Activated CD4-positive, alpha-beta T cell treated with anti-CD3 and anti-CD28 coated beads, Interleukin-2, amount 10 ng/mL, durations not matched to agents 24 days and 14 days (primary cell): ENCODE measurements around the gene GNA12. TPM values are rescaled to one million over a fixed set of nuclear protein-coding genes. Genes with fewer than 3 reads are reported as not detected.

Source experiments
- DNase-seq: peaks from one replicate; pipeline ENCODE4 v3.0.0; 2022
- H3K27ac Mint-ChIP-seq: one replicate; pipeline ENCODE4 v1.8.0; 2022; ENCODE audit warnings: mild to moderate bottlenecking, mixed read lengths
- H3K27me3 Mint-ChIP-seq: one replicate; pipeline ENCODE4 v1.8.0; 2022; ENCODE audit warnings: mixed read lengths
- H3K36me3 Mint-ChIP-seq: one replicate; pipeline ENCODE4 v1.8.0; 2022; ENCODE audit warnings: low read depth, mild to moderate bottlenecking, mixed read lengths
- H3K4me1 Mint-ChIP-seq: one replicate; pipeline ENCODE4 v1.8.0; 2021; ENCODE audit warnings: mixed read lengths
- H3K4me3 Mint-ChIP-seq: one replicate; pipeline ENCODE4 v1.8.0; 2022; ENCODE audit warnings: mild to moderate bottlenecking, moderate library complexity, mixed read lengths
- H3K9me3 Mint-ChIP-seq: one replicate; pipeline ENCODE4 v1.8.0; 2021; ENCODE audit warnings: mixed read lengths
- intact Hi-C: fragments of 100-400 bp; cut with micrococcal nuclease; formaldehyde crosslinking; loops from one replicate; pipeline ENCODE4 v1.15.1; 2023
- total RNA-seq: library from RNA; stranded (reverse); gene quantifications from 2 replicates; pipeline ENCODE4 v1.2.3, GENCODE V29; 2022

The GNA12 gene
- total RNA-seq, 1 donor from 2014 or later = 31.0 TPM

DNA sequence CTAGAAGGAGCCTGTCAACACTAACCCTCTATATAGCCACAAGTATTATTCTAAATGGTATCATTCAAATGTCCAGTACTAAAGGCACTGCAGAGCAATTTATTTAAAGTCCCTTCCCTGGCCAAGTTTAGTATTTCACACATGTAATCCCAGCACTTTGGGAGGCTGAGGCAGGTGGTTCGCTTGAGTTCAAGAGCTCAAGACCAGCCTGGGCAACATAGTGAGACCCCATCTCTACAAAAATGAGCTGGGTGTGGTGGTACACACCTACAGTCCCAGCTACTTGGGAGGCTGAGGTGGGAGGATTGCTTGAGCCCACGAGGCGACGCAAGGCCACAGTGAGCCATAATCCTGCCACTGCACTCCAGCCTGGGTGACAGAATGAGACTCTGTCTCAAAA is 3.6 kb downstream of the GNA12 start:
- peaks cover 36% of the 10 kb centered on the region for H3K36me3 Mint-ChIP-seq
- no peak for DNase-seq
- no peaks in the 10 kb centered on the region for H3K27me3 Mint-ChIP-seq
- no peaks in the 10 kb centered on the region for H3K9me3 Mint-ChIP-seq
- H3K4me1 Mint-ChIP-seq = peaks cover 54% of the 10 kb centered on the region
- H3K4me3 Mint-ChIP-seq = no peak overlapping the region
- intact Hi-C loops = loop anchor here (5.0 kb wide), 2 partner anchors 68 to 123 kb away; no protein-coding TSS in a partner anchor
- no peak overlapping the region for H3K27ac Mint-ChIP-seq

DNA sequence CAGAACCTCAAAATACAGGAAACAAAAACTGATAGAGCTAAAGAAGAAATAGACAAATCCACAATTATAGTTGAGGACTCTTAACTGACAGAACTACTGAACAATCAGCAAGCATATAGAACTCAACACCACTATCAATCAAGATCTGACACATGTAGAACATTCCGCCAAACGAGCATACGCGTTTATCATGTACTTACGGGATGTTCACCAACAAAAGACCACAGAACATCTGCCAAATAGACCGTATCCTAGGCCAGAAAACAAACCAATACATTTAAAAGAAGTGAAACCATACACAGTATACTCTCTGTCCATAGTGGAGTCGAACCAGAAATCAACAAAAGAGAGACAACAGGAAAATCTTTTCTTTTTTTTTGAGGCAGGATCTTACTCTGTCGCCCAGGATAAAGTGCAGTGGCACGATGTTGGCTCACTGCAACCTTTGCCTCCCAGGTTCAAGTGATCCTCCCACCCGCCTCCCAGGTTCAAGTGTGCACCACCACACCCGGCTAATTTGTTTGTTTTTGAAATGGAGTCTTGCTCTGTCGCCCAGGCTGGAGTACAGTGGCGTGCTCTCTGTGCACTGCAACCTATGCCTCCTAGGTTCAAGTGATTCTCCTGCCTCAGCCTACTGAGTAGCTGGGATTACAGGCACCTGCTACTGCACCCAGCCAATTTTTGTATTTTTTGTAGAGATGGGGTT is 5.1 kb downstream of the GNA12 start:
- no peak overlapping the region for H3K4me3 Mint-ChIP-seq
- intact Hi-C loops = no loop called here
- H3K27ac Mint-ChIP-seq = no peak overlapping the region
- peaks cover 45% of the 10 kb centered on the region for H3K4me1 Mint-ChIP-seq
- no peak for DNase-seq
- peaks cover 41% of the 10 kb centered on the region for H3K36me3 Mint-ChIP-seq
- H3K9me3 Mint-ChIP-seq = no peaks in the 10 kb centered on the region
- no peaks in the 10 kb centered on the region for H3K27me3 Mint-ChIP-seq

DNA sequence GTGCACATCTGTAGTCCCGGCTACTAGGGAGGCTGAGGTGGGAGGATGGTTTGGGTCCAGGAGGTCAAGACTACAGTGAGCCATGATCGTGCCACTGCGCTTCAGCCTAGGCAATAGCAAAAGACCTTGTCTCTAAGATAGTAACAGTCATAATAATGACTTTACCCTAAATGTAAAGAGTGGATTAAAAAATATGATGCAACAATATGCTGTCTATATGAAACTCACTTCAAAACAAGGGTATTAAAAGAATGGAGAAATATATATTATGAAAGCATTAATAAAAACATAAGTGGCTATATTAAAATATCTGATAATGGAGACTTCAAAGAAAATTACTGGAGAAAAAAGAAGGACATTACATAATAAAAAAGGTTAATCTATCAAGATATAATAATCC is 5.7 kb downstream of the GNA12 start:
- intact Hi-C loops = no loop called here
- H3K9me3 Mint-ChIP-seq = no peaks in the 10 kb centered on the region
- peaks cover 45% of the 10 kb centered on the region for H3K4me1 Mint-ChIP-seq
- H3K27ac Mint-ChIP-seq = no peak overlapping the region
- H3K36me3 Mint-ChIP-seq = peaks cover 41% of the 10 kb centered on the region
- H3K4me3 Mint-ChIP-seq = no peak overlapping the region
- H3K27me3 Mint-ChIP-seq = no peaks in the 10 kb centered on the region
- DNase-seq = no peak

DNA sequence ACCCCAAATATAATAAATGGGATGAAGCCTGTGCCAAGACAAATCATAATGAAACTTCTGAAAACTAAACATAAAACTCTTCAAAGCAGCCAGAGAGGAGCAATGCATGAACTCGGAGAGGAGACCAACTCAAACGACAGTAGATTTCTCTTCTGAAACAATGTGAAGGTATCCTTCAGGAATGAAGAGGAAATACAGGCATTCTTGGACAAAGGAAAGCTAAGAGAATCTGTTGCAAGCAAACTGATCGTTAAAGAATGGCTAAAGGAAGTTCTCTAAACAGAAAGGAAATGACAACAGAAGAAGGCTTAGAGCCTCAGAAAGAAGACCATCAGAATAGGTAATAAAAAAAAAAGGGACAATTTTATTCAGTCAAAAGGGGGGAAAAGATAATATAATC is 6.6 kb downstream of the GNA12 start:
- Mint-ChIP-seq H3K9me3 (no peaks in the 10 kb centered on the region), H3K4me1 (peaks cover 35% of the 10 kb centered on the region), H3K27me3 (no peaks in the 10 kb centered on the region), H3K4me3 (peak overlapping the region; percentile 36), H3K27ac (no peak overlapping the region), H3K36me3 (peaks cover 38% of the 10 kb centered on the region)
- intact Hi-C loops = no loop called here
- DNase-seq = no peak

DNA sequence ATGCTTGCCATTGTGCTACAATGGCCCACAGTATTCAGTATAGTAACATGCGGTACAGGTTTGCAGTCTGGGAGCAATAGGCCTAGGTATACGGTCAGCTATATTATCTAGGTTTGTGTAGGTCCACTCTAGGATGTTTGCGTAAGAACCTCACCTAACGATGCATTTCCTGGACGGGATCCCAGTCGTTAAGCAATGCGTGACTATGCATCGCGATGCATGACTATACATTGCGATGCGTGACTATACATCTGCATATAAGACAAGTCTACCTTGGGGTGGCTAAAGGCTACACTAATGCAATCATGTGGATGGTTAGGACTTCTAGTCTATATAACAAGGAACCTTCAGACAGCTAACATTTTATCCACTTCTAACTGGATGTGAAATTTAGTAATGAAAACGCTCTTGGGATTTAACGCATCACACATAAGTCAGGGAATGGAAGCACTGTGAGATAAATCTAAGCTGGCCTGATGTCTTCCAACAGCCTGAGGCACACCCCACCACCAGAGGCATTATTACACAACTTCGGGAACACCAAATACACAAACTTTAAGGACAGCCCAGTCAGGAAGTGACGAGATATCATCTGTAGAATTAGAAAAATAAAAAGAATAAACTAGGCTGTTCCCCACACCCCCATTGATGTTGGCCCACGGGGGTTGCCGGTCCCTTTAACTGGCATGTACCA is 9.2 kb downstream of the GNA12 start:
- H3K4me3 Mint-ChIP-seq = no peak overlapping the region
- no peak overlapping the region for H3K27ac Mint-ChIP-seq
- no peaks in the 10 kb centered on the region for H3K9me3 Mint-ChIP-seq
- peaks cover 22% of the 10 kb centered on the region for H3K4me1 Mint-ChIP-seq
- no peak for DNase-seq
- H3K36me3 Mint-ChIP-seq = peaks cover 23% of the 10 kb centered on the region
- intact Hi-C loops = no loop called here
- H3K27me3 Mint-ChIP-seq = no peaks in the 10 kb centered on the region

DNA sequence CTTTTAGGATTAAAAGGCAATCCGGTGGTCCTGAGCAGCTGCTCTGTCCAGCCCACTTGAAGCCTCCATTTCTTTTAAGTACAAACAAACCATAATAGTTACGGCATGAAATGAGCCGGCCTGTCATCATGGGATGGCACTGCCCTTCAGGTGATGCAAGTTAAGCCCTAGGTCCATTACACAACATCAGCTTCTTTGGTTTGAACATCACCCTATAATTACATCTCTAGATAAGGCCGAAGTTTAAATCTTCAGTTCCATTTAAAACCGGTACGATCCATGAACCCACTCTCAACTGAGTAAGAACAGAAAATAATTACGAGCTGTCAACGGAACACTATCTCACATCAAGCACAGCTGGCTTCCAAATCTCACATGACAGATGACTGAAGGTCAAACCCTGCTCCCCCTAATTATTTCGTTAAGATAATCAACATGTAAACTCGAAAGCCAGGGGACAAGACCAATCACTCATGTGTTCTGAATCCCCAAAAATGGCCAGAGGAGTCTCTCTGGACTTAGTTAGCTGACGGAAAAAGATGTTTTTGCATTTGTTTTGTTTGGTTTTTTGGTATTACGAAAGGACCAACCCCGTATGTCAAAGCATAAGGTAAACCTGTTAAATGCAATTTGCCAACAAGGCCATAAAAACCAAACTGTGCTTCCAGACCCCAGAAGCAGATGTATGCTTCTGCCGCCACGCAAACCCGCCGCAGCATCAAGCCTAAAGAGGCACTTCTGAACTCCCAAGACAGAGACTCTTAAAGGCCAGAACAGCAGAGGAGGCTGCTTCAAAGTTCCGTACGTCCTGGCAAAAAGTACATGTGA is 10.8 kb downstream of the GNA12 start:
- Mint-ChIP-seq H3K27me3 (no peaks in the 10 kb centered on the region), H3K4me1 (peaks cover 16% of the 10 kb centered on the region), H3K27ac (no peak overlapping the region), H3K9me3 (no peaks in the 10 kb centered on the region), H3K36me3 (peaks cover 17% of the 10 kb centered on the region), H3K4me3 (no peak overlapping the region)
- no peak for DNase-seq
- intact Hi-C loops = no loop called here

DNA sequence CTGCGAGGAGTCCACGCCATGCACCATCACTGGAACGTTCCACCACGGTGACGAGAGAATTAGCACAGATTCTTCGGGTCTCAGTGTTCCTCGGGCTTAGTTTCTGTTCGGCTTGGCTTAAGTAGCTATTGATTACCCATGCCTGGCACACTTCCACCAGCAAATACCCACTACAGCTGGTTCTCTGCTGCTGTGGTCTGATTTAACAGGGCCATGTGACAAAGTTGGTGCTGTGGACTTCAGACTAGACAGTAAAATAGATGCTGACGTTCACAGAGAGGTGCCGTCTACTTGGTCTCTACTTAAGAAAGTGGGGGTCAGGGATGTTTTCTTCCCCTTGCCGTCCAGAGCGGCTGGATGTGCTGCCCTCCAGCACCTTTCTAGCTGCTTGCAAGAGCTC is 11.6 kb downstream of the GNA12 start:
- H3K36me3 Mint-ChIP-seq = peaks cover 16% of the 10 kb centered on the region
- H3K4me1 Mint-ChIP-seq = peaks cover 10% of the 10 kb centered on the region
- no peak for DNase-seq
- no peak overlapping the region for H3K4me3 Mint-ChIP-seq
- intact Hi-C loops = no loop called here
- no peak overlapping the region for H3K27ac Mint-ChIP-seq
- no peaks in the 10 kb centered on the region for H3K27me3 Mint-ChIP-seq
- no peaks in the 10 kb centered on the region for H3K9me3 Mint-ChIP-seq

DNA sequence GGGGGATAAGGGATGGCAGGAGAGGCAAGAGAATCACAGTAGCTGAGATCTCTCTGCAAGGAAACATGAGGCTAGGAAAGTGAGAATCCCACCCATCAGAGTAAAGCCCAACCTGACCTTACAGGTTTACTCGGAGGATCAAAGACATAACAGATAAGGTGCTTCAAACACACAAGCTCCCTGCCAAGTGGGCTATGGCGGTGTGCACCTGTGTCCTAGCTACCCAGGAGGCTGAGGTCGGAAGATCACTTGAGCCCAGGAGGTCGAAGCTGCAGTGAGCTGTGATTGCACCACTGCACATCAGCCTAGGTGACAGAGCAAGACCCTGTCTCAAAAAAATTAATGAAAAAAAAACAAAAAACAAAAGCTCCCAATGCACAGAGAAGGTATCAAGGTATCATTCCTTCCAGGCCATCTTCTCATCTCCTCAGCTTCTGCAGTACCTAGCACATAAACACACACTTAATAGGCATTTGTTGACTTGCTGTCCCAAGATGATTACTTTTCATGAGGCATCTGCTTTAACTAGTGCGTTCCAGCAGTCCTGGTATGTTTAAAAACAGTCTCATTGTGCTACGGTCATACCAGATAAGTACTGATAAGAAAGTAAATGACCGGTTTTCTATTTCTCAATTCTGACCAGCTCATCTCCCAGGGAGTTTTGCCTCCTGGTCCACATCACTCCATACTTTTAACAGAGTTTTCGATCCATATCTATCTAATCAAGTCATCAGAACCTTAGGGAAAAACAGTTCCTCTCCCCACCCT is 13.3 kb downstream of the GNA12 start:
- no peak for DNase-seq
- no peaks in the 10 kb centered on the region for H3K27me3 Mint-ChIP-seq
- no peak overlapping the region for H3K27ac Mint-ChIP-seq
- peaks cover 9% of the 10 kb centered on the region for H3K36me3 Mint-ChIP-seq
- H3K4me1 Mint-ChIP-seq = peaks cover 5% of the 10 kb centered on the region
- intact Hi-C loops = no loop called here
- no peaks in the 10 kb centered on the region for H3K9me3 Mint-ChIP-seq
- H3K4me3 Mint-ChIP-seq = no peak overlapping the region

DNA sequence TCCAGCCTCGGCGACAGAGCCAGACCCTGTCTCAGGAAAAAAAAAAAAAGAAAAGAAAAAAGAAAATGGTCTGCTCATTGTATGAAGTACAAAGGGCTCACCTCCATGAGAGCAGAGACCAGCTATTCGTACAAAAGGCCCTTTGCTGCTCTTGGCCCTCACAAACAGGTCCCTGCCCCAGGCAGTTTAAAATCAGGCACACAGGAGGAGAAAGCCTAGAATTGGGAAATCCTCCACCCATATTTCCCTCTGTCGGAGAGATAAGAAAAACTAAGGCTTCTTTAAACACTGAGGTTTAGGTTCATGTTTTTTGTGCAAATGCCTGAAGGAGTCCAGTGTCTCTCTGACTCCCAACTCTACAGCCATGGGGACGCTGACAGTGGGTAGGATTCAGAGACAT is 15.1 kb downstream of the GNA12 start:
- H3K27me3 Mint-ChIP-seq = no peaks in the 10 kb centered on the region
- no peak for DNase-seq
- no peak overlapping the region for H3K4me3 Mint-ChIP-seq
- H3K36me3 Mint-ChIP-seq = no peaks in the 10 kb centered on the region
- no peak overlapping the region for H3K27ac Mint-ChIP-seq
- intact Hi-C loops = no loop called here
- peaks cover 10% of the 10 kb centered on the region for H3K4me1 Mint-ChIP-seq
- H3K9me3 Mint-ChIP-seq = no peaks in the 10 kb centered on the region

DNA sequence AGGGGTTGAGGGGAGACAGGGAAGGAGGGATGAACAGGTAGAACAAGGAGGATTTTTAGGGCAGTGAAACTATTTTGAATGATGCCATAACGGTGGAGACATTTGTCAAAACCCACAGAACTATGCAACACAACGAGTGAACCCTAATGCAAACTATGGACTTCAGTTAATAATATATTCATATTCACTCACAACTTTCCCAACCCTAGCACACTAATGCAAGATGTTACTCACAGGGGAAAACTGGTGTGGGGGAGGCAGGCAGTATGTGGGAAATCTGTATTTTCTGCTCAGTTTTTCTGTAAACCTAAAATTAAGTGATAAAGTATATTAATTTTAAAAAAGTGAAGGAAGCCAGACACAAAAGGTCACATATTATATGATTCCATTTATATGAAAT is 17.3 kb downstream of the GNA12 start:
- Mint-ChIP-seq H3K27me3 (no peaks in the 10 kb centered on the region), H3K4me3 (no peak overlapping the region), H3K27ac (no peak overlapping the region), H3K9me3 (no peaks in the 10 kb centered on the region), H3K4me1 (peaks cover 16% of the 10 kb centered on the region), H3K36me3 (no peaks in the 10 kb centered on the region)
- DNase-seq = no peak
- intact Hi-C loops = no loop called here

DNA sequence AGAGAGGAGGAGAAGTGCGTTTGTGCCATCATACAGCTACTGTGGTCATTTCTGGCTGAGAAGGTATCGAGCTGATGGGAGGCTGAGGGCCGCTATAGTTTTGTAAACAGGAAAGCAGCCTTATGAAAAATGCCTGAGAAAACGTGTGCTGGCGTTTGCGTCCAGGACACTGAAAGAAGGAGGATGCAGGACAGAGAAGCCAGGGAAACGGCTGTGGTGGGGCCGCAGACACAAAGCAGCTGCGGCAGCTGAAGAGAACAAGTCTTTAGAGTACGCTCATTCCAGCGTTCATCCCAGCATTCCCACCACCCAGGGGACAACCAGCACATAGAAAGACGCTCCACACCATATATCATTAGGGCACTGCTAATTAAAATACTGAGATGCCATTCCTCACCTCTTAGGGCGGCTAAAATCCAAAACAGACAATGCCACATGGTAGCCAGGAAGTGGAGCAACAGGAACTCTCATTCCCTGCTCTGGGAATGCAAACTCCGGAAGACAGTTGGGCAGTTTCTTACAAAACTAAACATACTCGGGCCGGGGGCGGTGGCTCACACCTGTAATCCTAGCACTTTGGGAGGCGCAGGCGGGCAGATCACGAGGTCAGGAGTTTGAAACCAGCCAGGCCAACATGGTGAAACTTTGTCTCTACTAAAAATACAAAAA is 18.4 kb downstream of the GNA12 start:
- Mint-ChIP-seq H3K27ac (no peak overlapping the region), H3K27me3 (no peaks in the 10 kb centered on the region)

DNA sequence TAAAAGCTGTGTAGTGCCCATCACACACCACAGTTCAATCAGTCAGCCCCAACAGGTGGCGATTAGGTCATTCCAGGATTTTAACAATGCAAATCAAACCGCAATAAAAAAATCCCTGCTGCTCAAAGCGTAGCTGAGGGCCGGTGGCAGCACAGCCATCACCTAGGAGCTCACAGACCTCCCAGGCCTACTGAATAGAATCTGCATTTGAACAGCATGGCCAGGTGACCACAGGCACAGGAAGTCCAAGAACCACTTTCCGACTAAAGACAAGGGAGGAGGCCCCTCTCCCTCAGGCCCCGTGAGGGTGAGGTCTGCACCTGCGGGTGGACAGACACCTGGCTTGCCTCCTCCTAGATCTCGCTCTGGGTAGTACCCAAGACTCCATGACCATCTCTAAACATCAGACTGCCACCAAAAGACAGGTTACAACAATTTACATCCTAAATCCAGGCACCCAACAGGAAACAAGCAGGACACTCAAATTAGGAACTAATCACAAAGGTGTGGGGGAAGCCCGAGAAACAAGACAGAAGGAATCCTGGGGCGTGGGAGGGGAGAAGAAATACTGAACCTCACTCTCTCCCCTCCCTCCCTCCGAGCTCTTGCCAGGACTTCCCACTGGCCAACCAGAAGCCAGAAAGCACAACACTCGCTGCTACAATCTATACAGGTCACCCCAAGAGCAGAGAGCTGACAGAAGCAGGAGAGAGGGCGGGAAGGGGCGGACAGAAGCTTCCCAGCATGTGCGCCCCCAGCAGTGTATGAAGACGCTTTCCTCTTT is 19.2 kb downstream of the GNA12 start:
- DNase-seq = no peak
- no peaks in the 10 kb centered on the region for H3K36me3 Mint-ChIP-seq
- intact Hi-C loops = loop anchor here (5.0 kb wide), 1 partner anchor 38 kb away; no protein-coding TSS in a partner anchor
- H3K4me1 Mint-ChIP-seq = peaks cover 29% of the 10 kb centered on the region
- H3K27ac Mint-ChIP-seq = no peak overlapping the region
- H3K9me3 Mint-ChIP-seq = no peaks in the 10 kb centered on the region
- no peak overlapping the region for H3K4me3 Mint-ChIP-seq
- no peaks in the 10 kb centered on the region for H3K27me3 Mint-ChIP-seq

More for the DNA sequence above, 18.4 kb downstream of the GNA12 start:
- intact Hi-C loops = no loop called here
- no peaks in the 10 kb centered on the region for H3K9me3 Mint-ChIP-seq
- no peak overlapping the region for H3K4me3 Mint-ChIP-seq
- H3K36me3 Mint-ChIP-seq = no peaks in the 10 kb centered on the region
- peaks cover 25% of the 10 kb centered on the region for H3K4me1 Mint-ChIP-seq
- no peak for DNase-seq
